ENCODE results near the gene C10orf71.

The C10orf71 gene

GRCh38 chr10:49254556-49255318, 44.2 kb upstream of the C10orf71 start:
- ATAC-seq (ENCODE audit: low read depth) (no peak), DNase-seq (ENCODE audit: low spot score) (no peak)
- Histone ChIP-seq H3K4me3 (ENCODE audit: severe bottlenecking) (no peak overlapping the region), H3K36me3 (ENCODE audit: low read depth) (no peaks in the 10 kb centered on the region), H3K27ac (ENCODE audit: poor library complexity, severe bottlenecking) (no peak overlapping the region), H3K27me3 (ENCODE audit: insufficient read depth, poor library complexity, severe bottlenecking) (no peaks in the 10 kb centered on the region), H3K4me1 (ENCODE audit: insufficient read depth, poor library complexity, severe bottlenecking) (no peaks in the 10 kb centered on the region), H3K9me3 (ENCODE audit: severe bottlenecking) (no peaks in the 10 kb centered on the region)
- TF ChIP-seq CTCF (IDR thresholded peaks at IDR 0.05; ENCODE audit: poor library complexity, severe bottlenecking), result no peak

GRCh38 chr10:49255883-49256282, 43.1 kb upstream of the C10orf71 start:
- Histone ChIP-seq H3K36me3 (ENCODE audit: low read depth) (no peaks in the 10 kb centered on the region), H3K4me1 (ENCODE audit: insufficient read depth, poor library complexity, severe bottlenecking) (no peaks in the 10 kb centered on the region)
- ATAC-seq (ENCODE audit: low read depth), result no peak

GRCh38 chr10:49257154-49257553, 41.8 kb upstream of the C10orf71 start:
- H3K27me3 ChIP-seq (ENCODE audit: insufficient read depth, poor library complexity, severe bottlenecking), result no peaks in the 10 kb centered on the region
- ATAC-seq (ENCODE audit: low read depth) (no peak), DNase-seq (ENCODE audit: low spot score) (no peak)
- no peaks in the 10 kb centered on the region for H3K4me1 ChIP-seq (ENCODE audit: insufficient read depth, poor library complexity, severe bottlenecking)
- H3K27ac ChIP-seq (ENCODE audit: poor library complexity, severe bottlenecking), result no peak overlapping the region
- no peak for TF ChIP-seq CTCF (IDR thresholded peaks at IDR 0.05; ENCODE audit: poor library complexity, severe bottlenecking)
- no peaks in the 10 kb centered on the region for H3K9me3 ChIP-seq (ENCODE audit: severe bottlenecking)
- H3K36me3 ChIP-seq (ENCODE audit: low read depth), result no peaks in the 10 kb centered on the region
- no peak overlapping the region for H3K4me3 ChIP-seq (ENCODE audit: severe bottlenecking)

More at GRCh38 chr10:49255883-49256282, 43.1 kb upstream of the C10orf71 start:
- DNase-seq (ENCODE audit: low spot score), result no peak
- TF ChIP-seq CTCF (IDR thresholded peaks at IDR 0.05; ENCODE audit: poor library complexity, severe bottlenecking), result no peak
- no peaks in the 10 kb centered on the region for H3K9me3 ChIP-seq (ENCODE audit: severe bottlenecking)
- H3K27me3 ChIP-seq (ENCODE audit: insufficient read depth, poor library complexity, severe bottlenecking), result no peaks in the 10 kb centered on the region
- no peak overlapping the region for H3K4me3 ChIP-seq (ENCODE audit: severe bottlenecking)
- no peak overlapping the region for H3K27ac ChIP-seq (ENCODE audit: poor library complexity, severe bottlenecking)

- DNase-seq (ENCODE audit: low spot score), result no peak
- no peak overlapping the region for H3K4me3 ChIP-seq (ENCODE audit: severe bottlenecking)
- no peak for ATAC-seq (ENCODE audit: low read depth)
- H3K9me3 ChIP-seq (ENCODE audit: severe bottlenecking), result no peaks in the 10 kb centered on the region
- no peak overlapping the region for H3K27ac ChIP-seq (ENCODE audit: poor library complexity, severe bottlenecking)
- no peaks in the 10 kb centered on the region for H3K36me3 ChIP-seq (ENCODE audit: low read depth)
- no peak for TF ChIP-seq CTCF (IDR thresholded peaks at IDR 0.05; ENCODE audit: poor library complexity, severe bottlenecking)
- no peaks in the 10 kb centered on the region for H3K4me1 ChIP-seq (ENCODE audit: insufficient read depth, poor library complexity, severe bottlenecking)
- no peaks in the 10 kb centered on the region for H3K27me3 ChIP-seq (ENCODE audit: insufficient read depth, poor library complexity, severe bottlenecking)
Measured at GRCh38 chr10:49257626-49258349, 41.2 kb upstream of the C10orf71 start.

- Histone ChIP-seq H3K9me3 (ENCODE audit: severe bottlenecking) (no peaks in the 10 kb centered on the region), H3K27me3 (ENCODE audit: insufficient read depth, poor library complexity, severe bottlenecking) (no peaks in the 10 kb centered on the region), H3K4me1 (ENCODE audit: insufficient read depth, poor library complexity, severe bottlenecking) (no peaks in the 10 kb centered on the region), H3K36me3 (ENCODE audit: low read depth) (no peaks in the 10 kb centered on the region), H3K27ac (ENCODE audit: poor library complexity, severe bottlenecking) (no peak overlapping the region), H3K4me3 (ENCODE audit: severe bottlenecking) (no peak overlapping the region)
- no peak for TF ChIP-seq CTCF (IDR thresholded peaks at IDR 0.05; ENCODE audit: poor library complexity, severe bottlenecking)
- DNase-seq (ENCODE audit: low spot score) (no peak), ATAC-seq (ENCODE audit: low read depth) (no peak)
Measured at GRCh38 chr10:49258350-49258683, 40.7 kb upstream of the C10orf71 start.
